Left ventricle myocardium inferior (tissue), 1 donor: ENCODE measurements around the gene ETV1. TPM values are rescaled to one million over a fixed set of nuclear protein-coding genes. Genes with fewer than 3 reads are reported as not detected.
A peak's percentile ranks its signal among the peaks of the same experiment; 100 is the strongest.

Source experiments
- DNase-seq: peaks from one replicate; pipeline ENCODE4 v3.0.0-alpha.2; 2020
- H3K27ac ChIP-seq: fragments of 200-600 bp; replicated peaks from 2 replicates; pipeline ENCODE4 v1.8.0; 2021
- H3K27me3 ChIP-seq: fragments of 200-600 bp; 2 replicates; pipeline ENCODE4 v1.8.0; 2021; ENCODE audit warnings: low read depth
- H3K36me3 ChIP-seq: fragments of 200-600 bp; 2 replicates; pipeline ENCODE4 v1.8.0; 2021
- H3K4me1 ChIP-seq: fragments of 200-600 bp; 2 replicates; pipeline ENCODE4 v1.8.0; 2021
- H3K4me3 ChIP-seq: fragments of 200-600 bp; 2 replicates; pipeline ENCODE4 v1.8.0; 2021; ENCODE audit warnings: mild to moderate bottlenecking, moderate library complexity
- H3K9me3 ChIP-seq: fragments of 200-600 bp; replicated peaks from 2 replicates; pipeline ENCODE4 v1.8.0; 2021
- intact Hi-C: fragments of 100-400 bp; cut with micrococcal nuclease; formaldehyde crosslinking; loops from one replicate; pipeline ENCODE4 v1.11.0; 2022
- total RNA-seq: library from RNA; stranded (reverse); fragmentation: NEBNext Ultra II Directional; extraction: Animal tissue kit (Norgen Biotek cat#: 25700); gene quantifications from one replicate; pipeline ENCODE4 v1.2.1, GENCODE V29; 2021
- TF ChIP-seq, protein P1 (sequence below): fragments of 200-600 bp; IDR thresholded peaks from 2 replicates; pipeline ENCODE4 v1.8.0; 2021; ENCODE audit warnings: antibody characterized with exemption, mild to moderate bottlenecking, borderline replicate concordance
- donor health status: DM: no; HTN: yes; CAD: no; lungs with severe emphysema.

Gene ETV1
- total RNA-seq, 1 donor from 2014 or later: 59.7 TPM

DNA sequence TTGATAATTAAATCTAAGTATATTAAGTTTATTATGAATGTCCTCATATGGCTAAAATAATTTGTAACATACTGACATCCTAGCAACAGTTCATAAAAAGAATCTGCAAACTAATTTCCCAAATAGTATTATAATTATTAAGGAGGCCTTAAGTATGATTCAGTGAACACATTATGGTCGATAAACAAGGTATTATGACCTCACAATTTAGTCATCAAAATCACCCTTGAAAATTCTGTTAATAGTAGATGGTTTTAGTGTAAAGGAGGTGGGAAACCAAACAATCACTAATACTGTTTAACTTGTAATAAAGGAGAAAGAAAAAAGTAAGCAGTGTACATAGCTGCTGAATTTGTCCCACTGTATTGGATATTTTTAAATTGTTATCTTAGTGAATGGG lies 2.1 kb downstream of the ETV1 start:
- TF ChIP-seq, protein P1, sequence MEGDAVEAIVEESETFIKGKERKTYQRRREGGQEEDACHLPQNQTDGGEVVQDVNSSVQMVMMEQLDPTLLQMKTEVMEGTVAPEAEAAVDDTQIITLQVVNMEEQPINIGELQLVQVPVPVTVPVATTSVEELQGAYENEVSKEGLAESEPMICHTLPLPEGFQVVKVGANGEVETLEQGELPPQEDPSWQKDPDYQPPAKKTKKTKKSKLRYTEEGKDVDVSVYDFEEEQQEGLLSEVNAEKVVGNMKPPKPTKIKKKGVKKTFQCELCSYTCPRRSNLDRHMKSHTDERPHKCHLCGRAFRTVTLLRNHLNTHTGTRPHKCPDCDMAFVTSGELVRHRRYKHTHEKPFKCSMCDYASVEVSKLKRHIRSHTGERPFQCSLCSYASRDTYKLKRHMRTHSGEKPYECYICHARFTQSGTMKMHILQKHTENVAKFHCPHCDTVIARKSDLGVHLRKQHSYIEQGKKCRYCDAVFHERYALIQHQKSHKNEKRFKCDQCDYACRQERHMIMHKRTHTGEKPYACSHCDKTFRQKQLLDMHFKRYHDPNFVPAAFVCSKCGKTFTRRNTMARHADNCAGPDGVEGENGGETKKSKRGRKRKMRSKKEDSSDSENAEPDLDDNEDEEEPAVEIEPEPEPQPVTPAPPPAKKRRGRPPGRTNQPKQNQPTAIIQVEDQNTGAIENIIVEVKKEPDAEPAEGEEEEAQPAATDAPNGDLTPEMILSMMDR: no peak
- DNase-seq: no peak
- H3K9me3 ChIP-seq: no peaks in the 10 kb centered on the region
- peak overlapping the region; percentile 94 for H3K27ac ChIP-seq
- intact Hi-C loops: no loop called here
- peaks cover 59% of the 10 kb centered on the region for H3K4me1 ChIP-seq
- H3K4me3 ChIP-seq: peak overlapping the region; percentile 75
- H3K27me3 ChIP-seq: no peaks in the 10 kb centered on the region
- H3K36me3 ChIP-seq: no peaks in the 10 kb centered on the region

DNA sequence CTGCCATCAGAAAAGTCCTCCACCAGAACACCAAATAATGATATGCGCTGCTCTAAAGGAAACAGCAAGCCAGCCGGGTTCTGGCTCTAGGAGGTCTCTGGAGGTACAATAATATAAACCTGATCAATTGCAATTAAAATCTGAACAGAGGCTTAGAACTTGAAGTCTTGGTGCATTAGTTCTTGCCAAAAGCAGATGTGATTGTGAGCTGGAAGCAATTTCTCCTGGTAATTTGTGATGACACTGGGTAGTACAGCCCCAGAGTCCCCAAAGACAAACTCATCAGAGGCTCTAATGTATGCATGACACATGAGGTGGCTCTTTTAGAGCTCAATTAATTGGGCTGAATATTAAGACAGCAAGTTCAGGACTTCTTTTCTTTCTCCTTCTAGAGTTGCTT lies 3.3 kb downstream of the ETV1 start:
- TF ChIP-seq, protein P1: no peak
- Histone ChIP-seq H3K9me3 (no peaks in the 10 kb centered on the region), H3K27ac (peak overlapping the region; percentile 32), H3K4me1 (peaks cover 63% of the 10 kb centered on the region), H3K36me3 (no peaks in the 10 kb centered on the region), H3K4me3 (peak overlapping the region; percentile 75), H3K27me3 (no peaks in the 10 kb centered on the region)
- DNase-seq: no peak
- intact Hi-C loops: no loop called here

DNA sequence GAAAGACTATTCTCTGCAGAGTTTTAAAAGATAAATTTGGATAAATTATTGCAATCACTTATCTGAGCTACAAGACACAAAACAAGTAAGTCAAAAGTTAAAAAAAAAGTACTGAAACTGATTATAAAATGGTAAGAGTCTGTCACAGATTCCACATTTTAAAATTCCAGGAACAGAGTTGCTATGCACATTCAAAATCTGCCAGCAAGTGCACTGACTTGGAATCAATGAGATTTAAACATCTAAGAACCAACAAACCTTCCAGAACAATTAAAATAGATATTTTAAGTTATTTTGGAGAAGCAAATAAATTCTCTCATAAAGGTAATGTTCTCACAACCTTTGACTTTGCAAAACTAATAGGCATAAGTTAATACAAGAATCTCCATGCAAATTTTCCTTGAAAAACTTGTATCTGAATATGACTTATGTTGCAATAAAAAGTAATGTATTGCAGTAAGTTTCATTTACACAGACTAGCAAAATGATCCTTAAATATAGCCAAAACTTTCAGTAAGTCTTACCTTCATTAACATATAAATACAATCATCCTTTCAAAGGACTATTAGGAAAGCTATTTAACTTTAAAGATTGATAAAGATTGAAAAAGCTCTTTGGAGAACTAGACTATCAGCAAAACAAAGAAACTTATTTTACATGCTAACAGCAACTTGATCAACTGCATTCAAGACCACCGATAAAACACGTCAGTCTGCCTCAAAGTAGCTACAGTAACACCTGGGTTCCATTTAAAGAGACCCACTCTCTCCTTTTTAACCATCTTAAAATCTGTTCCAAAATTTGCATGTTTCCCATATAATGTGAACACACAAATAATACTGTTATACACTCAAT lies 4.4 kb downstream of the ETV1 start:
- H3K36me3 ChIP-seq: no peaks in the 10 kb centered on the region
- H3K4me1 ChIP-seq: peaks cover 74% of the 10 kb centered on the region
- TF ChIP-seq, protein P1: no peak
- no peaks in the 10 kb centered on the region for H3K27me3 ChIP-seq
- peak overlapping the region; percentile 75 for H3K4me3 ChIP-seq
- H3K27ac ChIP-seq: peak overlapping the region; percentile 32
- no peak for DNase-seq
- no peaks in the 10 kb centered on the region for H3K9me3 ChIP-seq
- intact Hi-C loops: no loop called here

DNA sequence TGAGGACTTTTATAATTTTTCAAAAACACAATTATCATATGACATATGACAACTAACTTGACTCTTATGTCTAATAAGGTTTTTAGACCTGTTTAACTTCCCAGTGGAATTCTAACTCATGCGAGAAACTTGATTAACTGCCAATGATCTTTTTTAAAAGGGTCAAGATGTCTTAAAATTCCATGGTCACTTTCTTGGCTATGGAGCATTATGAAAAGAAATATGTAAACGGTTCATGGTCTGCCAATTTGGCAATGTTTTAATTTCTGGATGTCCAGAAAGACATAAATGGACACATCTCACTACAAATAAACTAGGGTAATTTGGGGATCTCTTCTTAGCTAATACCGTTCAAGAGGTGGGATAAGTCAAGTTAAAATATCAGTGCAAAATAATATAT lies 5.4 kb downstream of the ETV1 start:
- intact Hi-C loops: no loop called here
- no peak overlapping the region for H3K27ac ChIP-seq

DNA sequence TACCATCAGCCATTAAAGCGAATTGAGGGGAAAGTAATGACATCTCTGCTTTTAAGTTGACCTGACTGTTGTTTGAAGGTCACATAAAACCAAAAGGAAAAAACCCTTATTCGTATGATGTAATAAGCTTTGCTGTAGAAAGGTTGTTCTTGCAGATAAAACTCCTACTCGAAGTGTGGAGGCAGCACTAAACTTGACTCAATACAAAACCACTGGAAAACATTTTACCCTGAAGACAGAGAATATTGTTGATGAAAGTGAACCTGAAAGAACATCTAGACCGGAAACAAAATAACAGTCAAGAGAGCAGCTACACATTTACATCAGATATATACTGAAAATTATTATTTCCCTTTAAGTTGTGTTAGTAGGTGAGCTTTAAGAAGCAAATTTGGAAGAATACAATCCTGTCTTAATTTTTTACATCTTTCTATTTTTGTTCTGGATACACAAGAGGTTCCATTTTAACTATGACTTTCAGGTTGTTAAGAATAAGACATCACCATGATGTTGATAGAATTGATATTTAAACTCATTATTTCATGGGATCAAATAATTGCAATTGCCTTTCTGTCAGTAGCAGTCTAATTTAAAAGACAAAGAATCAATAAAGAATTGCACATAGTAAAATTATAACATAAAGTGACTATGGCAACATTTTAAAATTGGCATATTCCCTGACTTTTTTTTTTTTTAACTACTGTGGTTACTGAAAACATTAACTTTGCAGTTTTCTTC lies 6.4 kb downstream of the ETV1 start:
- H3K4me3 ChIP-seq: peak overlapping the region; percentile 8
- intact Hi-C loops: no loop called here
- H3K9me3 ChIP-seq: no peaks in the 10 kb centered on the region
- TF ChIP-seq, protein P1: no peak
- DNase-seq: no peak
- H3K27ac ChIP-seq: peak overlapping the region; percentile 45
- H3K4me1 ChIP-seq: peaks cover 86% of the 10 kb centered on the region
- H3K36me3 ChIP-seq: no peaks in the 10 kb centered on the region
- no peaks in the 10 kb centered on the region for H3K27me3 ChIP-seq

More for the DNA sequence above, 5.4 kb downstream of the ETV1 start:
- no peaks in the 10 kb centered on the region for H3K36me3 ChIP-seq
- TF ChIP-seq, protein P1: no peak
- no peaks in the 10 kb centered on the region for H3K9me3 ChIP-seq
- H3K27me3 ChIP-seq: no peaks in the 10 kb centered on the region
- peaks cover 83% of the 10 kb centered on the region for H3K4me1 ChIP-seq
- no peak for DNase-seq
- H3K4me3 ChIP-seq: peak overlapping the region; percentile 75
